Mononuclear cell (primary cell): ENCODE results near the gene PDE6A. TPM values are rescaled to one million over a fixed set of nuclear protein-coding genes. Genes with fewer than 3 reads are reported as not detected.

ENCODE experiments used
- H3K27me3 ChIP-seq: 2 replicates; pipeline ENCODE4 v1.6.0; 2011; ENCODE audit warnings: low read length, control low read depth; ENCODE audit not compliant: insufficient read depth
- H3K4me1 ChIP-seq: 2 replicates; pipeline ENCODE4 v1.5.1; 2011; ENCODE audit warnings: mild to moderate bottlenecking, low read length, control low read depth; ENCODE audit not compliant: insufficient read depth
- H3K4me3 ChIP-seq: 2 replicates; pipeline ENCODE4 v1.5.1; 2011; ENCODE audit warnings: mild to moderate bottlenecking, low read length, moderate library complexity
- H3K9me3 ChIP-seq: 2 replicates; pipeline ENCODE4 v1.5.1; 2011; ENCODE audit warnings: low read depth, mild to moderate bottlenecking, control low read depth, low read length
- total RNA-seq: library from RNA; depleted of rRNA; stranded (reverse); fragments of >200 nt; gene quantifications from one replicate; pipeline ENCODE4 v1.2.3, GENCODE V29; 2012

PDE6A gene
- total RNA-seq, 1 donor, result not detected

DNA sequence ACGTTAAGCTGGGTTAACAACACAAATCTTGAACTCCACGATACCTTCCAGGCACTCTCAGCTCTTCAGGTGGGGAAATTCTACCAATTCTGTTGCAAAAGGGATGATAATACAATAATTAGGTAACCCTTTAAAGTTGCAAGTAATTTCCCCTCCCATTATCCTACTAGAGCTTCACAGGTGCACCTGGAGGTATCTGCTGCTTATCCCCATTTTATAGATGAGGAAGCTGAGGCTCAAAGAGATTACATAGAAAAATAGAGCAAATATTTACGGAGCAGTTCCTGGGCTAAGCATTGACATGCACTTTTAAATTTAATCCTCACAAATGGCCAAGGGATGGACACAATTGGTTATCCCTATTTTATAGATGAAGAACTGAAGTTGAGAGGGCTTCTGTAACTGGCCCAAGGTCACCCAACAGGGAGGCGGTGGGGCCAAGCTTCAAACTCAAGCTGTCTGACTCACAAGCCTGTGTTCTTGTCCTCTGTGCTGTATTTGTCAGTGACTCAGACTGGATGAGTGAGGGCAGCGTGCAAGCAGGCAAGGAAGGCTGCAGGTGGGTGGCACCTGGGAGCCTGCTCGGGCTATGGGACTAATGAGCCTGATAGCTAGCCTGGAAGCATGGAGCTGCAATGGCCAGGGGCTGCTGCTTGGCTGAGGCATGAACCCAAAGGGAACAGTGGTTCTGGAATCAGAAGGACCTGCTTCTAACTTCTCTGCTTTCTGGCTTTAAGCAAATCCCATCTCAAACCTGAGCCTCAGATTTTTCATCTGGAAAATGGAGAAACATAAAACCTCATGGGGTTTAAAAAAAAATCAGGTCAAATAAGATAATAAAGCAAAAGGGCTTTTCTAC is 105.5 kb downstream of the PDE6A start:
- Histone ChIP-seq H3K4me1 (no peaks in the 10 kb centered on the region), H3K4me3 (no peak overlapping the region), H3K27me3 (no peaks in the 10 kb centered on the region), H3K9me3 (no peaks in the 10 kb centered on the region)

DNA sequence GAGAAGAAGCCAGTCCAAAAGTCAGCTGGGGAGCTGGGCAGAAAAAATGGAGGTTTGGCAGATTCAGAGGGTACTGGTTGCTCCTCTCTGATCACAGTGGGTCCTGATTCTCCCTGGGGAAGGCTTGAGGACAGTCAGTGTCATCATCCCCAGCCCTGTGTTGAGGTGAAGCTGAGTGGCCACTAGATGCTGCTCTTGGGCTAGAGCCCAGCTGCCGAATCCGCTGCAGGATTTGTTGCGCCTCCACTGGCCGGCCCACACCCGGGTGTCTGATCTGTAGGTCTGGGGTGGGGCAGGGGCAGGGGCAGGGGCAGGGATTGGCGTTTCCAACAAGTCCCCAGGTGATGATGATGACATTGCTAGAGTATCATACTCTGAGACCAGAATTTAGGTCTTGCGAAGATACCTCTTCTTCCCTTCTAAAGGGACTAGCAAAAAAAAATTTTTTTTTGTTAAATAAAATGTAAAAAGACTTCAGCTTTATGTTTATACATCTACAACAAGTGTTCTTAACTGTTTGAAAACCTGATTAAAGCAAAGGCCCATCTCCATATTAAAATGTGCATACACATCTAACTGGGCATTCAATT is 106.8 kb downstream of the PDE6A start:
- H3K4me1 ChIP-seq, result no peaks in the 10 kb centered on the region
- no peaks in the 10 kb centered on the region for H3K27me3 ChIP-seq
- H3K9me3 ChIP-seq, result no peaks in the 10 kb centered on the region
- H3K4me3 ChIP-seq, result no peak overlapping the region

DNA sequence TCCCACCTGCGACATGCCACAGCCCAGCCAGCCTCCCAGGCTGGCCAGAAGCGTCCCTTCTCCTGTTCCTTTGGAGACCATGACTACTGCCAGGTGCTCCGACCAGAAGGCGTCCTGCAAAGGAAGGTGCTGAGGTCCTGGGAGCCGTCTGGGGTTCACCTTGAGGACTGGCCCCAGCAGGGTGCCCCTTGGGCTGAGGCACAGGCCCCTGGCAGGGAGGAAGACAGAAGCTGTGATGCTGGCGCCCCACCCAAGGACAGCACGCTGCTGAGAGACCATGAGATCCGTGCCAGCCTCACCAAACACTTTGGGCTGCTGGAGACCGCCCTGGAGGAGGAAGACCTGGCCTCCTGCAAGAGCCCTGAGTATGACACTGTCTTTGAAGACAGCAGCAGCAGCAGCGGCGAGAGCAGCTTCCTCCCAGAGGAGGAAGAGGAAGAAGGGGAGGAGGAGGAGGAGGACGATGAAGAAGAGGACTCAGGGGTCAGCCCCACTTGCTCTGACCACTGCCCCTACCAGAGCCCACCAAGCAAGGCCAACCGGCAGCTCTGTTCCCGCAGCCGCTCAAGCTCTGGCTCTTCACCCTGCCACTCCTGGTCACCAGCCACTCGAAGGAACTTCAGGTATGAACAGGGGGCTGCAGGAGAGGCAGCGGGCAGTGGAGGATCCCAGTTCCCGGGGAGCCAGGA is 108.0 kb downstream of the PDE6A start:
- Histone ChIP-seq H3K9me3 (no peaks in the 10 kb centered on the region), H3K27me3 (no peaks in the 10 kb centered on the region), H3K4me3 (no peak overlapping the region), H3K4me1 (no peaks in the 10 kb centered on the region)

DNA sequence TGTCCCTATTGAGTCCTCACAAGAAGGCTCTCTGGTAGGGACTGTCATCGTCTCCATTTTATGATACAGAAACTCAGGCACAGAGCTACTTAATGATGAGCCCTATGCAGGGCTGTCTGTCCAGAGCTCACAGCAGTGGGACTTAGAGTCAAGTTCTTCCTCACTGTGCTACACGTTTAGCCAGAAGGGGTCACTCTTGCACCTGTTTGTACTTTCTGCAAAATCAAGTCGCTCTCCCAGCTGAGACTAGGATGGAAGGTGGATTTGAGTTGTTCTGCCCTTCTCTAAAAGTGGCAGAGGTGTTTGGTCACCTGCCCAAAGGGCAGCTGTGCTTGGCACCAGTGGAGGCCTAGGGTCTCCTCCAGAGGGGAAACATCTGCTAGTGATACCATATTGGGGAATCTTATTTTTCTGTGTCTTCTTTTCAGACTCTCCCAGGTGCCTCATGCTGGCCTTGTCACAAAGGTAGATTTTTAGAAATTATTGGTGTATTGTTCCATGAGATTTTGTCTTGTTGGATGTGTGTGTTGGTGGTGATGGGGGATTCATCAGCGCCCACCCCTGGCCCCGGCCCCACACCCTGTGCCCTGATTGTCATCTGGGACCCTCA is 110.2 kb downstream of the PDE6A start:
- Histone ChIP-seq H3K4me3 (no peak overlapping the region), H3K4me1 (no peaks in the 10 kb centered on the region), H3K9me3 (no peaks in the 10 kb centered on the region), H3K27me3 (no peaks in the 10 kb centered on the region)

DNA sequence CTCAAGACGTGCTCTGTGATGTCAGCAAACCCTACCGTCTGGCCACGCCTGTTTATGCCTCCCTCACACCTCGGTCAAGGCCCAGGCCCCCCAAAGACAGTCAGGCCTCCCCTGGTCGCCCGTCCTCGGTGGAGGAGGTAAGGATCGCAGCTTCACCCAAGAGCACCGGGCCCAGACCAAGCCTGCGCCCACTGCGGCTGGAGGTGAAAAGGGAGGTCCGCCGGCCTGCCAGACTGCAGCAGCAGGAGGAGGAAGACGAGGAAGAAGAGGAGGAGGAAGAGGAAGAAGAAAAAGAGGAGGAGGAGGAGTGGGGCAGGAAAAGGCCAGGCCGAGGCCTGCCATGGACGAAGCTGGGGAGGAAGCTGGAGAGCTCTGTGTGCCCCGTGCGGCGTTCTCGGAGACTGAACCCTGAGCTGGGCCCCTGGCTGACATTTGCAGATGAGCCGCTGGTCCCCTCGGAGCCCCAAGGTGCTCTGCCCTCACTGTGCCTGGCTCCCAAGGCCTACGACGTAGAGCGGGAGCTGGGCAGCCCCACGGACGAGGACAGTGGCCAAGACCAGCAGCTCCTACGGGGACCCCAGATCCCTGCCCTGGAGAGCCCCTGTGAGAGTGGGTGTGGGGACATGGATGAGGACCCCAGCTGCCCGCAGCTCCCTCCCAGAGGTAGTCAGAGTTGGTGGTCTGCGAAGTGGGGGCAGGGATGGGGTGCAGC is 111.3 kb downstream of the PDE6A start:
- Histone ChIP-seq H3K4me1 (peaks cover 3% of the 10 kb centered on the region), H3K27me3 (no peaks in the 10 kb centered on the region)

DNA sequence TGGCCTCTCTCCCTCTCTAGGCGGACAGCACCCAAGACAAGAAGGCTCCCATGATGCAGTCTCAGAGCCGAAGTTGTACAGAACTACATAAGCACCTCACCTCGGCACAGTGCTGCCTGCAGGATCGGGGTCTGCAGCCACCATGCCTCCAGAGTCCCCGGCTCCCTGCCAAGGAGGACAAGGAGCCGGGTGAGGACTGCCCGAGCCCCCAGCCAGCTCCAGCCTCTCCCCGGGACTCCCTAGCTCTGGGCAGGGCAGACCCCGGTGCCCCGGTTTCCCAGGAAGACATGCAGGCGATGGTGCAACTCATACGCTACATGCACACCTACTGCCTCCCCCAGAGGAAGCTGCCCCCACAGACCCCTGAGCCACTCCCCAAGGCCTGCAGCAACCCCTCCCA is 112.0 kb downstream of the PDE6A start:
- Histone ChIP-seq H3K4me1 (peaks cover 3% of the 10 kb centered on the region), H3K9me3 (no peaks in the 10 kb centered on the region), H3K27me3 (no peaks in the 10 kb centered on the region), H3K4me3 (no peak overlapping the region)

More for the DNA sequence above, 111.3 kb downstream of the PDE6A start:
- Histone ChIP-seq H3K4me3 (no peak overlapping the region), H3K9me3 (no peaks in the 10 kb centered on the region)

DNA sequence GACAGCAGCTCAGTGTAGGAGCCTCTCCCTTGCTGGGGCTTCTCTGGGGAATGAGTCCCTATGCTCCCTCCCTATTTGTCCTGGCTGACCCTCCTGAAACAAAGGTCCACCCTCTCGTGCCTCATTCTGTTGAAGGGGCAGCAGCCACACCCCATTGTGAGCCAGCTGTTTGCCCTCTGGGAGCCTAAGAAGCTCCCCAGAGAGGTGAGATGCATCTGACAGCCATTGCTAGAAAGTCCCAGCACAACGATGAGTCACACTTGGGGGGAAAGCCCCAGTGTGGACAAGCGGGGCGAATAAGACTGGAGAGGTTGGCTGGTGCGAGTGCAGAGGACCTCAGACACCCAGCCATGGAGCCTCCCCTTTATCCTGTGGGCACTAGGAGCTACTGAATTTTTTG is 113.1 kb downstream of the PDE6A start:
- Histone ChIP-seq H3K27me3 (no peaks in the 10 kb centered on the region), H3K4me1 (peaks cover 3% of the 10 kb centered on the region), H3K9me3 (no peaks in the 10 kb centered on the region), H3K4me3 (no peak overlapping the region)

DNA sequence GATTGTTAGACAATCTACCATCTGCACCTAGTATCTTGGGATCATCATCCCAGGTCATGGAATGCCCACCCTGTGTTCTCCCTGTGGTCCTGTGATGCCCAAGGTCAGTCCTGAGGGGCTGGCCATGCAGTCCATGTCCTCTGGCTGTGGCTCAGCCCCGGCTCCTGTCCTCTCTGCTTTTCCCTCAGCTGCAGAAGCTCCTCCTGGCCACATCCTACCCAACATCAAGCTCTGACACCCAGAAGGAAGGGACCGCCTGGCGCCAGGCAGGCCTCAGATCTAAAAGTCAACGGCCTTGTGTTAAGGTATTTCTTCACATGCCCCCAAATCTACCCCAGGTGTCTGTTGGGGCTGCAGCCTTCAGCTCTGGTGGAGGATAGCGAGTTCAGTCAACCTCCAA is 114.0 kb downstream of the PDE6A start:
- Histone ChIP-seq H3K9me3 (no peaks in the 10 kb centered on the region), H3K4me3 (no peak overlapping the region), H3K27me3 (no peaks in the 10 kb centered on the region), H3K4me1 (peaks cover 3% of the 10 kb centered on the region)

DNA sequence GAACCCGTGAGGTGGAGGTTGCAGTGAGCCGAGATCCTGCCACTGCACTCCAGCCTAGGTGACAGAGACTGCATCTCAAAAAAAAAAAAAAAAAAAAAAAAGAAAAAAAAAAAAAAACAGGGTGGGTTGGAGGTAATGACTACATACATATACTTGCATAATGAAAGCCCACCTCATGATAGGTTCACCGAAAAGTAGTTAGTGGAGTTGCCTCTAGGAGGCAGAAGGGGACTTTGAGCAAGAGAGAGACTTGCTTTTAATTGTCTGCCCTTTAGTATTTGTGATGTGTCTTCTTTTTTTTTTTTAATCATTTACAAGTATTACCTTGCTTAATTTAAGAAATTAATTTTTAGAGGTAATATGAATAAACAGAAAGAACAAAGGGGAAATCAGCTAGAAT is 114.6 kb downstream of the PDE6A start:
- no peaks in the 10 kb centered on the region for H3K27me3 ChIP-seq
- H3K4me1 ChIP-seq, result peaks cover 3% of the 10 kb centered on the region
- no peak overlapping the region for H3K4me3 ChIP-seq
- no peaks in the 10 kb centered on the region for H3K9me3 ChIP-seq

DNA sequence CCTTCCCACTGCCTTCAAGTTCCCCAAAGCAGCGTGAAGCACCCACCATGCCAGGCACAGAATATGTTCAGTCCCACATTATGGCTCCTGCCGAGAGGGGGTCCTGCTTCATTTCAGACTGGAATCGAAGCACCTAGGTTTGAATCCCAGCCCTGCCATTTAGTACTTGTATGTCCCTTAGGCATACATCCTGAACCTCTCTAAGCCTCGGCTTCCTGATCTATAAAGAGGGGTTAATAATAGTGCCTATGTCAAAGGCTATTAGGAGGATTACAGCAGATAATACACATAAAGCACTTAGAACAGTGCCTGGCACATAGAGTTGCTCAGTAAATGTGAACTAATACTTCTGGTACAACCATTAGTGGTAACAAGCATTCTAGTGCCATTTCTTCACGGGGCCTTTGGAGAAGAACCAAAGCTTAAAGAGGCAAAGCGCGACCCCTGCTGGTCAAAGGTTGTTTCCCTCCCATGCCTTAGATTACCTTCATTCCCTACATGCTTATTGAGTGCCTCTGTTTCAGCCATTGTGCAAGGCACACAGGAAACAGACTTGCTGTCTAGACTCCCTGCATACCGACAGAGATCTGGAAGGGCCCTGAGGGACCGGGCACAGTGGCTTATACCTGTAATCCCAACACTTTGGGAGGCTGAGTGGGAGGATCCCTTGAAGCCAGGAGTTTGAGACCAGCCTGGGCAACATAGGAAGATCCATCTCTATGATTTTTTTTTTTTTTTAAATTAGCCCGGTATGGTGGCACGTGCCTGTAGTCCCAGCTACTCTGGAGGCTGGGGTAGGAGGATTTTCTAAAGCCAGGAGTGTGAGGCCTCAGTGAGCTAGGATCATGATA is 116.2 kb downstream of the PDE6A start:
- no peak overlapping the region for H3K4me3 ChIP-seq
- H3K4me1 ChIP-seq, result peaks cover 3% of the 10 kb centered on the region
- no peaks in the 10 kb centered on the region for H3K9me3 ChIP-seq
- no peaks in the 10 kb centered on the region for H3K27me3 ChIP-seq

DNA sequence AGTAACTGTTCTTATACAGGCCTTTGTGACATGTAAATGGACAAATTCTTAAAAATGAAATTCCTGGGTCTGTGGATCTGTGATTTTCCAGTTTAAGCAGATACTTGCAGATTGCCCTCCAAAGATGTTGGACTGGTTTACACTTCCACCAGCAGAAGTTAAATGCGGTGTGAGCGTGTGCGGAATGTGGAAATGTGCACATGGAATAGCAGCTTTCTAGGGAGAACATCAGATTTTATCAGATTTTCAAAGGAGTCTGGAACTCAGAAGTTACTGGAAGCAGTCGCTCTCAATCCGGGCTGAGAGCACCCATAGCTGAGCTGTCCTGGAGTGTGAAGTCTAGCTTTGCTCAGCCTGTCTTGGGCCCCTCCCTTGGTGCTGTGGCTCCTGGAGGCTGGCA is 117.0 kb downstream of the PDE6A start:
- H3K9me3 ChIP-seq, result no peaks in the 10 kb centered on the region
- H3K4me1 ChIP-seq, result peaks cover 3% of the 10 kb centered on the region
- no peak overlapping the region for H3K4me3 ChIP-seq
- no peaks in the 10 kb centered on the region for H3K27me3 ChIP-seq

DNA sequence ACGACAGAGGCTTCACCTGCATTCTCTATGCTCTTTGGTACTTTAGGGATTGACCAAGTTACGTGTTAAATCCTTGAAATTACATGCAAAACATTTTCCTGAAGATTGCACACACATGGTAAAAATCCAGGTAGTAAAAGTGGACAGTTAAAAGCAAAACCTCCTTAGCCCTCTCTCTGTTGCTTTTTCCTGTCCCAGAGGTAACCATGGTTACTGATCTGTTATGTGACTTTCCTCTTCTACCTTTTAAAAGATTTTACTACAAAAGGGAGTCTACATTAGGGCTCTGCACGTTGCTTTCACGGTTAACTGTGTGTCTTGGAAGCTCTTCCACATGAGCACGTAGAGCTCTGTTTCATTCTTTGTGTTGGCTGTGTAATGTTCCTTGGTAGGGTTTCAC is 117.5 kb downstream of the PDE6A start:
- H3K4me3 ChIP-seq, result no peak overlapping the region
- H3K9me3 ChIP-seq, result no peaks in the 10 kb centered on the region
- H3K4me1 ChIP-seq, result peaks cover 3% of the 10 kb centered on the region
- H3K27me3 ChIP-seq, result no peaks in the 10 kb centered on the region

DNA sequence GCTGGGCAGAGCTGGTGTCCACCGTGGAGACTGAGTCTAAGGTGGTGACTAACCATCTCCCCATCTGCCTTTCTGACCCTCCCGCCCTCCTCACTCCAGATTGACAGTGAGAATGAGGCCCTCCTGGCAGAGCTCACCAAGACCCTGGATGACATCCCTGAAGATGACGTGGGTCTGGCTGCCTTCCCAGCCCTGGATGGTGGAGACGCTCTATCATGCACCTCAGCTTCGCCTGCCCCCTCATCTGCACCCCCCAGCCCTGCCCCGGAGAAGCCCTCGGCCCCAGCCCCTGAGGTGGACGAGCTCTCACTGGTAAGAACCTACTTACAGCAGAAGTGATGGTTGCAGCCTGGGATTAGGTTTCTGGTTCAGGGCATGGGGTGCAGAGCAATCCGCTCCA is 118.0 kb downstream of the PDE6A start:
- H3K27me3 ChIP-seq, result no peaks in the 10 kb centered on the region
- no peaks in the 10 kb centered on the region for H3K9me3 ChIP-seq
- peaks cover 3% of the 10 kb centered on the region for H3K4me1 ChIP-seq
- no peak overlapping the region for H3K4me3 ChIP-seq

DNA sequence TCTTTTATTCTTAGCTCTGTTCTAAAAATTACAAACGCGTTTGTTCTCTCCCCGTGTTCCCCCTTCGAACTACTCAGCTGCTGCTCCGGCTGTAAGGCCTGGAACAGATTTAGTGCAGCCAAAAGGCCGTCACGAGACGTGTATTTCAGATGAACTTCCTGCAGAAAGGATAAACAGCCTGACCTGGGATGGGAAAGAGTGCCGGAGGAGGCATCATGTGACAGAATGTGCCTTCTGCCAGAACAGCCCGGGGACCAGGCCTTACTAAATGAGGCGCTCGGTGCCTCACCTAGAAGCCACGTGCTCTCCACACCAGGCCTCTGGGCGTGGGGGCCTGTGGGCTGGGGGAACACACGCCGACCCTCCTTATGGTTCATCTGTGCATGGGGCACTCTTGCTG is 119.7 kb downstream of the PDE6A start:
- no peaks in the 10 kb centered on the region for H3K27me3 ChIP-seq
- no peaks in the 10 kb centered on the region for H3K9me3 ChIP-seq
- no peak overlapping the region for H3K4me3 ChIP-seq
- H3K4me1 ChIP-seq, result peaks cover 3% of the 10 kb centered on the region
